A673 (cell line): ENCODE data around the gene NTNG2. TPM values are rescaled to one million over a fixed set of nuclear protein-coding genes. Genes with fewer than 3 reads are reported as not detected.

Experiments used
- BruUV-seq: library from RNA; stranded (reverse); fragments of 400-500 nt; replicated peaks from 2 replicates; lab custom pipeline; 2021; lab: Mats Ljungman, UMichigan
- CTCF ChIA-PET: fragments of 300-600 bp; sonication (Branson Sonifier 250); formaldehyde crosslinking; loops from one replicate; lab custom pipeline; 2022; ENCODE audit warnings: antibody characterized with exemption; lab: Charles Lee
- POLR2A ChIA-PET: fragments of 300-600 bp; sonication (Branson Sonifier 250); formaldehyde crosslinking; loops from one replicate; lab custom pipeline; 2022; ENCODE audit warnings: antibody characterized with exemption; ENCODE audit not compliant: low non-redundant PET; lab: Charles Lee
- DNase-seq: peaks from one replicate; pipeline ENCODE4 v3.0.0-alpha.2; 2015; ENCODE audit warnings: low spot score
- H3K27ac ChIP-seq: fragments of 200-600 bp; sonication (generic); 2 replicates; pipeline ENCODE4 v1.5.1; 2016; ENCODE audit warnings: mixed run types, low read depth, mild to moderate bottlenecking, mixed read lengths, antibody characterized with exemption, low read length; ENCODE audit not compliant: poor library complexity, severe bottlenecking
- H3K27me3 ChIP-seq: fragments of 200-600 bp; sonication (generic); replicated peaks from 2 replicates; pipeline ENCODE4 v1.6.1; 2017; ENCODE audit warnings: mixed run types, low read depth, mild to moderate bottlenecking, mixed read lengths, antibody characterized with exemption, low read length; ENCODE audit not compliant: insufficient read depth, poor library complexity
- H3K36me3 ChIP-seq: fragments of 200-600 bp; sonication (generic); 2 replicates; pipeline ENCODE4 v1.6.1; 2016; ENCODE audit warnings: mixed run types, mild to moderate bottlenecking, mixed read lengths, antibody characterized with exemption, low read length; ENCODE audit not compliant: insufficient read depth, poor library complexity, severe bottlenecking
- H3K4me1 ChIP-seq: fragments of 200-600 bp; sonication (generic); 2 replicates; pipeline ENCODE4 v1.6.1; 2017; ENCODE audit warnings: mixed run types, mild to moderate bottlenecking, mixed read lengths, antibody characterized with exemption, low read length; ENCODE audit not compliant: insufficient read depth, poor library complexity, severe bottlenecking
- H3K4me3 ChIP-seq: fragments of 200-600 bp; sonication (generic); 2 replicates; pipeline ENCODE4 v1.5.1; 2016; ENCODE audit warnings: low read depth, mixed run types, mild to moderate bottlenecking, mixed read lengths, low read length; ENCODE audit not compliant: poor library complexity, severe bottlenecking
- H3K9me3 ChIP-seq: fragments of 200-600 bp; sonication (generic); 2 replicates; pipeline ENCODE4 v1.6.1; 2016; ENCODE audit warnings: mixed run types, low read depth, mild to moderate bottlenecking, mixed read lengths, antibody characterized with exemption, low read length; ENCODE audit not compliant: poor library complexity, severe bottlenecking
- EZH2 ChIP-seq: fragments of 200-600 bp; sonication (generic); IDR thresholded peaks from 2 replicates; pipeline ENCODE4 v1.6.1; 2017; ENCODE audit warnings: borderline replicate concordance, low read depth, mild to moderate bottlenecking, mixed read lengths, antibody characterized with exemption, low read length; ENCODE audit not compliant: poor library complexity, severe bottlenecking
- intact Hi-C: fragments of 100-400 bp; cut with micrococcal nuclease; formaldehyde crosslinking; loops from one replicate; pipeline ENCODE4 v1.10.0; 2022; ENCODE audit not compliant: unreplicated experiment
- total RNA-seq: library from RNA; stranded (reverse); gene quantifications from 2 replicates; pipeline ENCODE4 v1.2.3, GENCODE V29; 2021
- TF ChIP-seq, protein P1 (sequence below): fragments of 300-800, 200-600 bp; sonication (generic); conservative IDR thresholded peaks from 2 replicates; pipeline ENCODE4 v1.5.1; 2017; ENCODE audit warnings: low read depth, mild to moderate bottlenecking, antibody characterized with exemption, low read length, moderate library complexity, mixed read lengths

Gene NTNG2
- total RNA-seq, 1 experiment from 2014 or later = 1.5 TPM

- DNase-seq = no peak
- H3K4me1 ChIP-seq = no peaks in the 10 kb centered on the region
- H3K27ac ChIP-seq = no peak overlapping the region
- H3K9me3 ChIP-seq = no peaks in the 10 kb centered on the region
- ChIA-PET POLR2A (no interaction called here), CTCF (interaction anchor here (0.6 kb wide), 1 partner anchor 20 kb away, joined by 3 read pairs; no protein-coding TSS in a partner anchor)
- no peak overlapping the region for H3K4me3 ChIP-seq
- intact Hi-C loops = no loop called here
- TF ChIP-seq, protein P1, sequence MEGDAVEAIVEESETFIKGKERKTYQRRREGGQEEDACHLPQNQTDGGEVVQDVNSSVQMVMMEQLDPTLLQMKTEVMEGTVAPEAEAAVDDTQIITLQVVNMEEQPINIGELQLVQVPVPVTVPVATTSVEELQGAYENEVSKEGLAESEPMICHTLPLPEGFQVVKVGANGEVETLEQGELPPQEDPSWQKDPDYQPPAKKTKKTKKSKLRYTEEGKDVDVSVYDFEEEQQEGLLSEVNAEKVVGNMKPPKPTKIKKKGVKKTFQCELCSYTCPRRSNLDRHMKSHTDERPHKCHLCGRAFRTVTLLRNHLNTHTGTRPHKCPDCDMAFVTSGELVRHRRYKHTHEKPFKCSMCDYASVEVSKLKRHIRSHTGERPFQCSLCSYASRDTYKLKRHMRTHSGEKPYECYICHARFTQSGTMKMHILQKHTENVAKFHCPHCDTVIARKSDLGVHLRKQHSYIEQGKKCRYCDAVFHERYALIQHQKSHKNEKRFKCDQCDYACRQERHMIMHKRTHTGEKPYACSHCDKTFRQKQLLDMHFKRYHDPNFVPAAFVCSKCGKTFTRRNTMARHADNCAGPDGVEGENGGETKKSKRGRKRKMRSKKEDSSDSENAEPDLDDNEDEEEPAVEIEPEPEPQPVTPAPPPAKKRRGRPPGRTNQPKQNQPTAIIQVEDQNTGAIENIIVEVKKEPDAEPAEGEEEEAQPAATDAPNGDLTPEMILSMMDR = no peak
- TF ChIP-seq EZH2 = no peak
- H3K36me3 ChIP-seq = no peaks in the 10 kb centered on the region
- H3K27me3 ChIP-seq = no peaks in the 10 kb centered on the region
- no TSS peak for BruUV-seq
These were observed 36.1 kb downstream of the NTNG2 start for GRCh38 chr9:132197856-132198550.

GRCh38 chr9:132199056-132199455 is 37.2 kb downstream of the NTNG2 start:
- Histone ChIP-seq H3K4me1 (no peaks in the 10 kb centered on the region), H3K9me3 (no peaks in the 10 kb centered on the region), H3K4me3 (no peak overlapping the region), H3K27ac (no peak overlapping the region), H3K36me3 (no peaks in the 10 kb centered on the region), H3K27me3 (no peaks in the 10 kb centered on the region)
- intact Hi-C loops = no loop called here
- no TSS peak for BruUV-seq
- no peak for DNase-seq
- POLR2A ChIA-PET = no interaction called here
- CTCF ChIA-PET = no interaction called here
- TF ChIP-seq EZH2 = no peak
- TF ChIP-seq, protein P1 = no peak

DNA sequence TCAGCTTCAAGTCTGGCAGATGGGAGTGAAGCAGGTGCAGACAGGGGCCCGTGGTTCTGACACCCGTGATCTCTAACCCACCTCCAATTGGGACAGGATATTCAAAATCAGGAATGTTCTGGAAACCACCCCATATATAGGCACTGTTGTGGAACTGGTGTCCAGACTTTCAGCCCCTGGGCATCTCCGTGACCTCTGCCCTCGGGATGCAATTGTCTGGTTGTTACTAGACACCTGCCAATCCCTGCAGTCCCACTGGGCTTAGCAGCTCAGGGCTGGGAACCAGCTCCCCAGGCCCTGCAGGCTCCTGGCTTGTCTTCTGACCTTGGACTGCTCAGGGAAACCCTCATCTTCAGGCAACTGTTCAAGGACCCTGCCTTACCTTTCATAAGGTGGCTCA is 38.8 kb downstream of the NTNG2 start:
- DNase-seq = no peak
- Histone ChIP-seq H3K36me3 (no peaks in the 10 kb centered on the region), H3K4me3 (no peak overlapping the region), H3K27me3 (no peaks in the 10 kb centered on the region), H3K9me3 (no peaks in the 10 kb centered on the region), H3K4me1 (no peaks in the 10 kb centered on the region), H3K27ac (no peak overlapping the region)
- ChIA-PET CTCF (no interaction called here), POLR2A (no interaction called here)
- no TSS peak for BruUV-seq
- TF ChIP-seq, protein P1 = no peak
- no peak for TF ChIP-seq EZH2
- intact Hi-C loops = no loop called here
